HG02678 (cell line): ENCODE measurements around the gene ZNF827.

Source experiments
- ATAC-seq: cut with Tn5 transposase; IDR thresholded peaks from one replicate; pipeline ENCODE4 v1.9.1; 2021; ENCODE audit warnings: mild to moderate bottlenecking, moderate library complexity; ENCODE audit not compliant: unreplicated experiment

ZNF827 gene

DNA sequence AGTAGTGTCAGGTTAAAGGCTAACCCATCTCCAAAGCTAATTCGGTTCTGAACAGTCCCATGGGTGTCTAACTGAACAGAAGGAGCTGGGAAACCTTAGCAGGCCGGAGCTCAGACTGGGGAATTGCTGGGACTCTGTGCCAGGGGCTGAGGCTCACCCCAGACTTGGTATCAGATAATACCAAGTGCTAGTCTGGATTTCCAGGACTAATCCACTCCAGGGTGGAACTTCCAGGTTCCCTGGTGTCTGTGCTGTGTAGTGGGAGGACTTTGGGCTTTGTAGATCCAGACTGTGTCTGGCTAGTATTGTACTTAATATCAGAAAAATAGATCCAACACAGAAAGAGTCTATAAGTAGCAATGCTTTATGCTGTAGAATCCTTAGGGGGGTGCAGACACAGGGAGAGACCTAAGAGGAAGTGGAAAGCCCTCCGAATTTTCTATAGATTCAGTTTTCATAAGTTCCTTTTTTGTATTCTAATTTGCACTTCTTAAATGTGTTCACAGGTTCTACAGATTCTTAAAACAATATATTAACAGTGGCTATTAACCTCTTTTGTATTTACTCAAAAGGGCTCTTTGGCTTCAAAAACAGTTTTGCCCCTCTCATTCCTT is 4.1 kb downstream of the ZNF827 start:
- ATAC-seq: no peak

GRCh38 chr4:145933134-145933533 is 5.5 kb downstream of the ZNF827 start:
- ATAC-seq: no peak

- no peak for ATAC-seq
Measured at GRCh38 chr4:145931403-145931802, 7.2 kb downstream of the ZNF827 start.

DNA sequence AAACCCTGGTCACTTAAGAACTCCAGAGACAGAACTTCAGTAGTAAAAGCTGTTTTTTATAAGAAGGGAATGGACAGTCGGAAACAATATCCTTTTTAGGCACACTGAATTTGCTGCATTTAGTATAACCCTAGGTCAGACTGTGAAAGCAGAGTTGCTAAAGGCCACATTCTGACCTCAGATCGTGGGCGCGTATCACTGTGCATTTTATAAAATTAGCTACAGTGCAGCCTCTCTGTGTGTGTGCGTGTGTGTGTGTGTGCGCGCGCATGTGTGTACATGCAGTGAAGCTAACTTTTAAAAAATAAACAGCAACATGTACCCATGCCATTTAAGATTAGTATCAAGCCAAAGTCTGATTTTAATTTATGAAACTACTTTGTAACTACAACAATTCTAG is 8.0 kb downstream of the ZNF827 start:
- ATAC-seq: no peak

DNA sequence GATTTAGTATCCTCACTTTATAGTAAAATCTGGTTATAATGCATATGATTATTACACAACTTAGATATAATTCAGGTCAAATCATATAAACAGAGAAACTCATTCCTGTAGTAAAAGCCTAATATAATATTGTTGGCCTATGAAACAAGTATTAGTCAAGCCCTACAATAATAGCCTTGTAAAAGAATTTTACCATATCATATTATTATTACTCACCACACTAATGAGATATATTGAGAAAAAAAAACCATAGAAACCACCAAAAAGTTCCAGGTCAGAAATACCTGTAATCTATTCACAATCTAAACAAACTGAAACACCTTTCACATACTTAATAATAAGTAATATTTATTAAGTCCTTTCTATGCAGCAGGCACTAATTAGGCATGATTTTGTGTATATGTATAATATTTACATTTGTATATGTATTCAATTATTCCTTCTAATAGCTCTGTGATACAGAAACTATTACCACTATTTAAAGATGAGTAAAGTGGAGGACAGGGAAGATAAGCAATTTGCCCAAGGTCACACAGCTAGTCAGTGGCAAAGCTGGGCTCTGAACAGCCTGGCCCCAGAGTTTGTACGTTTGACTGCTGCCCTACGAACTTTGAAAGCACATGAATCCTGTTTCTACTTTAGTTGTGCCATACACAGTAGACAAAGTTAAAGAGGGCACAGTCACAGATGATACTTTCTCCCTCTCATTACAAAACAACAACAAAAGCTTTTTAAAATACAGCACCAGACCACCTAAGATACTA is 9.0 kb downstream of the ZNF827 start:
- ATAC-seq: no peak

DNA sequence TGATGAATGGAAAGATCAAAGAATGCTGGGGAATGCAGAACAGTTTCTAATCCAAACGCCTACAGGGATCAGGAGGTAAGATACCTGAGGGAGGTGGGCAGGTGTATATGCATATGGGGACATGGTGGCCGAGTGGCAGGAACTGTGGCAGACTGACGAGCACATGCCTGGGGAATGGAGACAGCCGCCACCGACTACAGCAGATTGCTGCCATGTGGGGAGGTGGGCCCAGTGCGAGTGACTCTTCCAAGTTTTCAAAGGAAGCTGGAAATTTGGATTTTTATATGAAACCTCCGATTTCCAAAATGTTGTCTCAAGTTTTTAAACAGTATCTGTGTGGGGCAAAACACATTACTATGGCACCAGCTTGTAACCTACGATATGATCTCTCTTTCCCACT is 9.9 kb downstream of the ZNF827 start:
- no peak for ATAC-seq

GRCh38 chr4:145927030-145927429 is 11.6 kb downstream of the ZNF827 start:
- no peak for ATAC-seq

DNA sequence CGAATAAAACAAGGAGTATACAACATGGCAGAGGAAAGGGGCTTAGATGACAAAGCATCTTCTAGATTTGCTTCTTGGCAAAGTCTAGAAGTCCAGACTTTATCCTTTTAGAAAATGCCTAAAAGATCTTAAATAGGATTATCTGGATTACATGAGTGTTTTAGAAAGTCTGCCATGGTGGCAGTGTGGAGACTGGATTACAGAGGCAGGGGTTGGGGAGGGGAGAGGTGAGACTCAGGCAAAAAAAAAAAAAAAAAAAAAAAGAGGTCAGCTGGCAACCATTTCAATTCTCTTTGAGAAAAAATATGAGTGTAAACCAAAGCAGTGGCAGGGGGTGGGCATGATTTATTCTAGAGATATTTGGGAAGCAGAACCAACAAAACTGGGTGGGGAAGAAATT is 17.4 kb downstream of the ZNF827 start:
- no peak for ATAC-seq

DNA sequence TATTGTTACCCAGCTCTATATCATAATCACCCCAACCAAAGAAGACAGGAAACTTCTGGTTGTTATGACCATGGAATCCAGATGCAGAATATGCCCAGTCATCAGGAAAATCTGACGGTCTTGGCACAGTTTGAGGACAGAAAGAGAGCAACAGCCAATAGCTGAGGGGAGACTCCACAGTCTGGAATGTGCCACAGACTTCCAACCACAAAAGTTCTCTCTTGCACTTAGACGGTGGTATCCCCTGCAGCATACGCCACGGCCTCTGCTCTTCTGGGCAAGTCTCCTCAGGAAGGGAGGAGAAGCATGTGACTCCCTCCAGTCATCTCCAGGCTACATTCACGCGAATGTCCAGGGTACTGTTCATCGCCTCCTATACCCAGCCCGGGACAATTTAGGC is 18.4 kb downstream of the ZNF827 start:
- ATAC-seq: no peak

- no peak for ATAC-seq
Measured at GRCh38 chr4:145912376-145912775, 26.2 kb downstream of the ZNF827 start.

DNA sequence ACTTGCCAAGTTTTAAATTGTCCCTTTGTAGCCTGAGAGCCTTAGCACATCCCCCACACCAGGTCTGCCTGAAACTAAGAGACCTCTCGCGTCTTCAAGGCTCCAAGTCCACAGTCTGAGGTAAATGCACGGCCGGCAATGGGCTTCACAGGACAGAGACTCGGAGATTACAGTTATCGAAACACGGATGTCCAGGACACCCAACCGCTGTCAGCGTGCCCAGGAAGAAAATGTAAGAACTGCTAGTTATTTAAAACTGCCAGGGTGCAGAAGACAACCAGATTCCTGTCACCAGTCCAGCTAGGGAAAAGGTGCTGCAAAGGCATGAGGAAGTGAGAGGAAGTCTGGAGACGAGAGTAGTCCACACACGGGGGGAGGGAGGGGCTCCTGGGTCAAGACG is 28.9 kb downstream of the ZNF827 start:
- peak; percentile 26 for ATAC-seq

GRCh38 chr4:145909281-145909715 is 29.3 kb downstream of the ZNF827 start:
- peak; percentile 97 for ATAC-seq

DNA sequence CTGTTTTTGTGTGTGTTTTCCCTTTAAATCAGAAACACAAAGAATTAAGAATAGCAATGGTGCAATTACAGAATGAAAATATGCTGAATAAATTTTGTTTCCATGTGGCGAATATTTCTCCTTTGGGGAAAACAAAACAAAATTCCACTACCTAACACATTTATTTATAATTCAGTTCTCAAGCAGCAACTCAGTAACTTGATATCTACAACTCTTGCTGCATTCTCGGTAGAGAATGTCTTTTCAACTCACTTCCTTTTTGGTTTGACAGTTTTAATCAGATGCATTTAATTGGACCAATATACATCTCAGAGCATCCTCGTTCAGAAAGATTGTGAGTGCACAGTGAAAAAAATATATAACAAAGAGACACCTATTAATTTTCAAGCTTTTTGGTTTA is 30.8 kb downstream of the ZNF827 start:
- no peak for ATAC-seq

DNA sequence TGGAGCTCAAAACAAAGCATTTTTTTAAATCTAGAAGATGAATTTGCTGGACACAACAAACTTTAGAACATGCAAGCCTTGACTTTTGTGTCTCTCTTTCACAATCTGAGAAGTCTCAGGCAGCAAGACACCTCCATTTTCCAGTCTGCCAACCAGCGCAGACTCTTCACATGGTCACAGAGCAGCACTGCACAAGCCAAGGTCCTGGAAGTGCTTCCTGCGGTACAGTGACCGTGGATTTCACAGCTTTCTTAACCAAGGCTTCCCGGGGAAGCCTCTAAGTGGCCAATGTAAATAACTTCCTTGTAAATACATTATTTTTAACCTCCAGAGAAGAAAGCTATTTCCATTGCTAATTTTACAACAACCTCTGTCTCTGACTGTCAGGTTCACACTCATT is 31.2 kb downstream of the ZNF827 start:
- ATAC-seq: no peak

- ATAC-seq: no peak
Measured at GRCh38 chr4:145904413-145905177, 34.0 kb downstream of the ZNF827 start.

GRCh38 chr4:145902522-145902921 is 36.1 kb downstream of the ZNF827 start:
- ATAC-seq: no peak

GRCh38 chr4:145899886-145900460 is 38.6 kb downstream of the ZNF827 start:
- no peak for ATAC-seq

- no peak for ATAC-seq
Measured at GRCh38 chr4:145898926-145899531, 39.6 kb downstream of the ZNF827 start.

DNA sequence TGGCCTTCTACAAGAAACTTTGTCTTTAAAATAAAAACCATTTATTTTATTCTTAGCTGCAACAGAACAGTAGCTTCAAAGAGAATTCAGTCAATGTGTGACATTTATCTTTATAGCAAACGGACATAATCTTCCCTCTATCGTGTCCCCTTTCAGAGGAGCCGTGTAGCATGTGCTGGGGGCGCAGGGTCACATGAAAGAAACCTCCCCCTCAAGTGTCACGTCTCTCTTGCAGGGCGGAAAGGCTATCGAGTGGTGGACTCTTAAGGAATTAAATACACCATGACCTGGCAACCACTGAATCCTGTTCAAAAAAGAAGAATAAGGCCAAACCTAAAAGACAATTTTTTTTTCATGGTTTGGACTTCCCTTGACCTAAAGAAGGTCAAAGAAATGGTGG is 40.2 kb downstream of the ZNF827 start:
- ATAC-seq: no peak

DNA sequence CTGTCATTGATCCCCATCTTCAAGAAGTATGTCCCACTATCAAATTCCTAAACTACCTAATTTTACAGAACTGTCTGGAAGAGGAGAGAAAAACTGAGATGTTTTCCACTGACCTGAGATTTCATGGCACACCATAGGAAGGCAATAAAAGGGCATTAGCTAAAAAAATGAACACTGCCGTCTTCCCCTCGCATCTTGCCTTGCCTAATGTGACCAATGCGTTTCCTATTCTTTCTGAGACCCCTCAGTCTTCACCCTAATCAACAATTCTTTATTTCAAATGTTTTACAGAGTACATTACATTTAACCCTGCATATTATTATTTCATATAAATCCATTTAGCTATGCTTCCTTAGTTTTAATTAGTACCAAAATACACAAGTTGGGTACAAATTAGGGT is 43.6 kb downstream of the ZNF827 start:
- no peak for ATAC-seq

DNA sequence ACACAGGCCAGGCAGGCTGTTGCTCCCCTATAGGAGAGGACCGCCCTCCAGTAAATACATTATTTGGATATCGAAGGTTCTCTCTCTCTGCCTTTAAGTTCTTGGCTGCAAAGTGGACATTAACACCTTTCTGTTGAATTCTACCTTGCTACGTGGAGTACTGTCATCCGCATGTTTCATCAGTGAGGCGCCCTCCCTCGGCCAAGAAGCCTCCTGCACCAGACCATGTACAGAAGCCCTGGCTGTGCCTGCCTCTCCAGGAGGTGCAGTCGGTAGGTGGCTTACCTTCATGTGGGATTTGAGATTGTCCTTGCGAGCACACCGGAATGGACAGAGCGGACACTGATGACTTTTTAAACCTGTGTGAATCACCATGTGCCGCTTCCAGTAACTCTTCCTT is 46.7 kb downstream of the ZNF827 start:
- no peak for ATAC-seq
